ENCODE data around the gene GOSR1.
"Not testable (repeated sequence)": the region's sequence is repeated elsewhere in the genome, so short reads cannot be mapped to it uniquely, and the experiment has no call there.

GOSR1 gene
- 38.3 to 89.6 (median 78.5) reads per million in 9 experiments for total RNA-seq

DNA sequence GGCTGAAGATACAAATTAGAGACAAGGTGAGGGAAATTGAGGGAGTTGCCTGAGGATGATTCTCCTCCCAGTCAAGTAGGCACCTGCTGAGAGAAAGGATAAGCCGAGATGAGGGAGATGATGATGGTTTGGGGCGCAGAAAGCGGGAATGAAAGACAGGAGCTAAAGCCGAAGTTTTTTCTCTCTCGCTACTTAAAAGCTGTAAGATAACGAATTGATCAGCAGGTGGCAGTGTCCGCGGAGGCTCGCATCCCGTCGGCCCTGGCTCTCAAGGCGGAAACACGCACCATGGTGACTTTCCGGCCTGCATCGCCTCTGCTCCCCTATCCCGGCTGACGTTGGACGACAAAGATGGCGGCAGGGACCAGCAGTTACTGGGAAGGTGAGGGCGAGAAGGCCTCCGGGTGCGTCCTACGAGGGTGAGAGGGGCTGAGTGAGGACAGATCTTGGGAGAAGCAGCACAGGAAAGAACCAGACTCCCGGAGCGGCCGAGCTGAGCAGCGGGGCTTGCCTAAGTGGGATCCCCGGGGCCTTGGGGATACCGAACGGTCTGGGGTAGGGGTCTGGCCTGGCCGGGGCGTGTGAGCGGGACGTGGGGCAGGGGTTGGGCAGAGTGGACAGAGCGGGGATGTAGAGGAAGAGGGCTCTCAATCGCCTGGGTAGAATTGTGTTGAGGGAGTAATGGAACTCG is at the start of gene GOSR1:
Gene GOSR1, plus strand, starts transcription at position 326 of the 691 bp plus-strand sequence. Its CDS starts 26 bp downstream, at position 352.
- Mint-ChIP-seq H3K27ac (peak within 1 kb of the TSS; percentile 99 to 100), H3K4me3 (peak within 1 kb of the TSS; percentile 96 to 98), H3K4me1 (ENCODE audit: low read depth in 2 of 2) (peaks cover 19 to 28% of the 10 kb centered on the region in 2 donors), H3K36me3 (ENCODE audit: insufficient read depth) (peaks cover 44% of the 10 kb centered on the region), H3K9me3 (no peaks in the 10 kb centered on the region), H3K27me3 (no peaks in the 10 kb centered on the region)
- DNase-seq (peak; percentile 86 to 88 (median 88)), ATAC-seq (replicated peaks) (peak; percentile 97)

DNA sequence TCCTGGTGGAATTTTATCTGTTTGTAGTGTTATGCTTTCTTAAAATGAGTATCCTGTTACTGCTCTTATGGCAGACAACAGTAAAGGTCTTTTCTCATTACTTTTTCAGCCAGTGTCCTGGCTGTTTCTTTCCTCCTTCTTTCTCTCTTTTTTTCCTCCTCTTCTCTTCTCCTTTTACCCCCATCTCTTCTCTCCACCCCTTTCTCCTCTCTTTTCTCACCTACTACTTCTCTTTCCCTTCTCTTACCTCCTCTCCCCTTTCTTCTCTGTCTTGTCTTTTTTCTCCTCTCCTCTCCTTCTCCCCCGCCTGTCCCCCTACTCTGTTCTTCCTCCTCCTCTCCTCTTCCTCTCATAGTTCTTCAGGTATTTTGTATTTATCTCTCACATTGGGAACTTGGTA is 49.6 kb upstream of the GOSR1 start:
- H3K4me1 Mint-ChIP-seq (ENCODE audit: low read depth in 2 of 2) = peaks cover 0 to 5% of the 10 kb centered on the region in 2 donors
- no peaks in the 10 kb centered on the region for H3K9me3 Mint-ChIP-seq
- no peak overlapping the region for H3K27ac Mint-ChIP-seq
- H3K27me3 Mint-ChIP-seq = no peaks in the 10 kb centered on the region
- ATAC-seq (replicated peaks) = no peak
- no peak overlapping the region for H3K4me3 Mint-ChIP-seq
- no peak for DNase-seq
- peaks cover 45% of the 10 kb centered on the region for H3K36me3 Mint-ChIP-seq (ENCODE audit: insufficient read depth)

DNA sequence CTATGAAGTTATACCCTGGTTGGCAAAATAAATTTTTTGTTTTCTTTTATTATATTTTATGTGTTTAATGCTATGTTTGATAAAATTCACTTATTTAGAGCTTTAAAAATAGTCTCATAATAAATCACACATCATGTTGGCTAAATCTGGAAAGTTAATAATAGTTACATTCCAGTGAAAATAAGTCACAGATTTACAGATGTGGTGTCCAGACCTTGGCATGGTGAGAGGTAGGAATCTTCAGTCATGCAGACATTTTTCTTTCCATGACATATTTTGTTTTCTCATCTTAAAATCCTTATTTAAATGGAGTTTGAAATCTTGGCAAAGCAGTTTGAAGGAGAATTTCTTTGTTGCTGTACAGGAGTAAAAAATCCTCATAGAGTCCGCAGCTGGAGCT is 48.1 kb upstream of the GOSR1 start:
- Mint-ChIP-seq H3K27me3 (no peaks in the 10 kb centered on the region), H3K9me3 (no peaks in the 10 kb centered on the region), H3K4me1 (ENCODE audit: low read depth in 2 of 2) (peaks cover 0 to 5% of the 10 kb centered on the region in 2 donors), H3K27ac (no peak overlapping the region), H3K36me3 (ENCODE audit: insufficient read depth) (peaks cover 36% of the 10 kb centered on the region), H3K4me3 (no peak overlapping the region)
- no peak for DNase-seq
- ATAC-seq (replicated peaks) = no peak

DNA sequence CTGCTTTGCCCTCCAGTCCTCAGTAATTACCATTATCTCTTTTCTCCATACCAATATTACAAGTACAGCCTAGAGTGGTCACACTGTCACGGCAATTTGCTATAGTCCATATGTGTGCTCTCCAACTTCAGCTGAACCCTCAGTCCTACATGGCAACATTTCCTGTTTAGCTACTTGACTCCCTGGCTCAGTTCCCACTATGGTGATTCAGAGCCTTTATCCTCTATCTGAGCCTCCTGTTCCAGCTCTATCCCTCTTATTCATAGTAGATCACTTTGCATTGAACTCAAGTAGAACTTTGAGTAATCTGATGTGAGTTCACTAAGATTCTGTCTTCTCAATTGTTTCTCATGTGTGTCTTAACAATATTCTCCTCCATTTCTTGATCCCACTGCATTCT is 43.7 kb upstream of the GOSR1 start:
- peak overlapping the region in 1 of 2 donors; percentile 35 for H3K27ac Mint-ChIP-seq

DNA sequence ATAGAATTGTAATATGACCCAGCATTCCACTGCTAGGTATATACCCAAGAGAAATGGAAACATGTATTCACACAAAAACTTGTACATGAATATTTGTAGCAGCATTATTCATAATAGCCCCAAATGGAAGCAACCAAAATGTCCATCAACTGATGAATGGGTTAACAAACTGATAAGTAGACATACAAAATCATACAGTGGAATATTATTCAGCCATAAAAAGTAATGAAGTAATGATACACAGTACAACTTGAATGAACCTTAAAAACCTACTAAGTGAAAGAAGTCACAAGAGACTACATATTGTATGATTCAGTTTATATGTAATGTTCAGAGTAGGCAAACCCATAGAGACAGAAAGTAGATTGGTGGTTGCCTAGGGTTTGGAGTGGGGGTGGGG is 40.5 kb upstream of the GOSR1 start:
- Mint-ChIP-seq H3K9me3 (no peaks in the 10 kb centered on the region), H3K36me3 (ENCODE audit: insufficient read depth) (peaks cover 30% of the 10 kb centered on the region)

More for the DNA sequence above, 43.7 kb upstream of the GOSR1 start:
- no peak for ATAC-seq (replicated peaks)
- no peak for DNase-seq
- H3K9me3 Mint-ChIP-seq = no peaks in the 10 kb centered on the region
- H3K36me3 Mint-ChIP-seq (ENCODE audit: insufficient read depth) = peaks cover 36% of the 10 kb centered on the region
- H3K4me1 Mint-ChIP-seq (ENCODE audit: low read depth in 2 of 2) = peaks cover 3 to 5% of the 10 kb centered on the region in 2 donors
- H3K4me3 Mint-ChIP-seq = no peak overlapping the region
- H3K27me3 Mint-ChIP-seq = no peaks in the 10 kb centered on the region

DNA sequence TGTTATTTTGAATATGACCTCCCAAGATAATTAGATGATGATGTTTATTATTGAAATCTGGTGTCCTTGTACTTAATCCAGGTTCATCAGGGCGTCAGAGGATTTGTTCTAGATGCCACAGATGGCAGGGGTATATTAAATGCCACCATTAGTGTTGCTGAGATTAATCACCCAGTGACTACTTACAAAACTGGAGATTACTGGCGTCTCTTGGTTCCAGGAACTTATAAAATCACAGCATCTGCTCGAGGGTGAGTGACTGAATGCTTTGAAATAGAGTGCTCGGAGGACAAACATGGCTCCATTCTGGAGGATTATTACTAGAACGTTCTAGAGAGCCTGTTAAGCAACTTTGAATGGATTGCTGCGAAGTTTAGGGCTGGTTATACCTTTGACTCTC is 33.5 kb upstream of the GOSR1 start:
- no peaks in the 10 kb centered on the region for H3K9me3 Mint-ChIP-seq
- H3K4me3 Mint-ChIP-seq = no peak overlapping the region
- no peak overlapping the region for H3K27ac Mint-ChIP-seq
- ATAC-seq (replicated peaks) (no peak), DNase-seq (no peak)
- peaks cover 37% of the 10 kb centered on the region for H3K36me3 Mint-ChIP-seq (ENCODE audit: insufficient read depth)
- H3K27me3 Mint-ChIP-seq = no peaks in the 10 kb centered on the region
- H3K4me1 Mint-ChIP-seq (ENCODE audit: low read depth in 2 of 2) = peaks cover 3 to 15% of the 10 kb centered on the region in 2 donors

More for the DNA sequence above, 40.5 kb upstream of the GOSR1 start:
- no peaks in the 10 kb centered on the region for H3K27me3 Mint-ChIP-seq
- DNase-seq = no peak
- peak overlapping the region in 1 of 2 donors; percentile 83 for H3K27ac Mint-ChIP-seq
- ATAC-seq (replicated peaks) = no peak
- no peak overlapping the region for H3K4me3 Mint-ChIP-seq
- peaks cover 3 to 5% of the 10 kb centered on the region in 2 donors for H3K4me1 Mint-ChIP-seq (ENCODE audit: low read depth in 2 of 2)

DNA sequence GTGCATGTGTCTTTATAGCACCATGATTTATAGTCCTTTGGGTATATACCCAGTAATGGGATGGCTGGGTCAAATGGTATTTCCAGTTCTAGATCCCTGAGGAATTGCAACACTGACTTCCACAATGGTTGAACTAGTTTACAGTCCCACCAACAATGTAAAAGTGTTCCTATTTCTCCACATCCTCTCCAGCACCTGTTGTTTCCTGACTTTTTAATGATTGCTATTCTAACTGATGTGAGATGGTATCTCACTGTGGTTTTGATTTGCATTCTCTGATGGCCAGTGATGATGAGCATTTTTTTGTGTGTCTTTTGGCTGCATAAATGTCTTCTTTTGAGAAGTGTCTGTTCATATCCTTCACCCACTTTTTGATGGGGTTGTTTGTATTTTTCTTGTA is 30.6 kb upstream of the GOSR1 start:
- H3K9me3 Mint-ChIP-seq; H3K27me3 Mint-ChIP-seq; ATAC-seq (replicated peaks); H3K4me3 Mint-ChIP-seq; DNase-seq; H3K27ac Mint-ChIP-seq: not testable (repeated sequence)
- Mint-ChIP-seq H3K36me3 (ENCODE audit: insufficient read depth) (peaks cover 56% of the 10 kb centered on the region), H3K4me1 (ENCODE audit: low read depth in 2 of 2) (peaks cover 3 to 15% of the 10 kb centered on the region in 2 donors)

DNA sequence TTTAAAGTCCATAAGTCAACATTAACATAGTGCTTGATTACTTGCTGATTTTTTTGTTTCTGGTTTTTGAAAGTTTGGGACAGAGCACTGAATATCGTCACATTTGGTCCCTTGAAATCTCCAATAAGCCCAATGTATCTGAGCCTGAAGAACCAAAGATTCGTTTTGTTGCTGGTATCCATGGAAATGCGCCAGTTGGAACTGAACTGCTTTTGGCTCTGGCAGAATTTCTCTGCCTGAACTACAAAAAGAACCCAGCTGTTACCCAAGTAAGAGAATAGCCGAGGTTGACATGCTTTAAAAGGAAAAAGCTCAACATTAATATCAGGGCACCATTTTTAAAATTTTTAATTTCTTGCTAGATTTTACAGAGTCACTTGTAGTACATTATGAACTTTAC is 27.7 kb upstream of the GOSR1 start:
- H3K36me3 Mint-ChIP-seq (ENCODE audit: insufficient read depth) = peaks cover 69% of the 10 kb centered on the region
- no peak overlapping the region for H3K4me3 Mint-ChIP-seq
- no peaks in the 10 kb centered on the region for H3K27me3 Mint-ChIP-seq
- H3K9me3 Mint-ChIP-seq = no peaks in the 10 kb centered on the region
- H3K27ac Mint-ChIP-seq = peak overlapping the region in 1 of 2 donors; percentile 16
- H3K4me1 Mint-ChIP-seq (ENCODE audit: low read depth in 2 of 2) = peaks cover 3 to 15% of the 10 kb centered on the region in 2 donors
- ATAC-seq (replicated peaks) (no peak), DNase-seq (no peak)

DNA sequence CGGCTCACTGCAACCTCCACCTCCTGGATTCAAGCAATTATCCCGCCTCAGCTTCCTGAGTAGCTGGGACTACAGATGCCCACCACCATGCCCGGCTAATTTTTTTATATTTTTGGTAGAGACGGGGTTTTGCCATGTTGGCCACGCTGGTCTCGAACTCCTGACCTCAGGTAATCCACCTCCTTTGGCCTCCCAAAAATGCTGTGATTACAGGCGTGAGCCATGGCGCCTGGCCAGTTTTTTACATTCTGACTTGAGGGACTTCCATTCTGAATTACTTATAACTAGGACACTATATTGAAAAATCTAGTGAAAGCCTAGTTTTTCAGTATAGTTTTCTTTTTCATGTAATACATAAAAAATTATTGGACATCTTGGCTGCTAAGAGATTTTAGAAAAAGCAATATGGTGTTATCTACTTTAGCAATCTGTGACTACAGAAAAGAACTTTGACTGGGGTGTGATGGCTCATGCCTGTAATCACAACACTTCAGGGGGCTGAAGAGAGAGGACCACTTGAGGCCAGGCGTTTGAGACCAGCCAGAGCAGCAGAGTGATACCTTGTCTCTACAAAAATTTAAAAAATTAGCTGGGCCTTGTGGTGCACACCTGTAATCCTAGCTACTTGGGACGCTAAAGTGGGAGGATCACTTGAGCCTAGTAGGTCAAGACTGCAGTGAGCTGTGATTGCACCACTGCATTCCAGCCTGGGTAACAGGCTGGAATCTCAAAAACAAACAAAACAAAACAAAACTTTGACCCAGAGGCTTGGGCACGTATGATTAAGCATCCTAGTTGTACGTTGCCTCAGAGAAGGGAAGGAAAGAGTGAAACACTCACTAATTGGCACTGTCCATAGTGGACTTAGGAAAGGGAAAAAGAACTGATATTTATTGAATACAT is 26.8 kb upstream of the GOSR1 start:
- DNase-seq = no peak
- Mint-ChIP-seq H3K4me3 (no peak overlapping the region), H3K27me3 (no peaks in the 10 kb centered on the region), H3K9me3 (no peaks in the 10 kb centered on the region), H3K4me1 (ENCODE audit: low read depth in 2 of 2) (peaks cover 3 to 15% of the 10 kb centered on the region in 2 donors), H3K27ac (peak overlapping the region in 1 of 2 donors; percentile 16), H3K36me3 (ENCODE audit: insufficient read depth) (peaks cover 63% of the 10 kb centered on the region)
- no peak for ATAC-seq (replicated peaks)

DNA sequence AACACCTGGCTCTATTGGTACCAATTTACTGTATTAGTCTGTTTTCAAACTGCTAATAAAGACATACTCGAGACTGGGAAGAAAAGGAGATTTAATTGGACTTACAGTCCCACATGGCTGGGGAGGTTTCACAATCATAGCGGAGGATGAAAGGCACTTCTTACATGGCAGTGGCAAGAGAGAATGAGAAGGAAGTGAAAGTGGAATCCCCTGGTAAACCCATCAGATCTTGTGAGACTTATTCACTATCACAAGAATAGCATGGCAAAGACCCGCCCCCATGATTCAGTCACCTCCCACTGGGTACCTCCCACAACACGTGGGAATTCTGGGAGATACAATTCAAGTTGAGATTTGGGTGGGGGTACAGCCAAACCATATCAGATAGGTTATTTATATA is 22.6 kb upstream of the GOSR1 start:
- H3K36me3 Mint-ChIP-seq (ENCODE audit: insufficient read depth) = peaks cover 78% of the 10 kb centered on the region
- DNase-seq = no peak
- H3K27ac Mint-ChIP-seq = peak overlapping the region in 1 of 2 donors; percentile 14
- no peaks in the 10 kb centered on the region for H3K4me1 Mint-ChIP-seq (ENCODE audit: low read depth in 2 of 2)
- no peak overlapping the region for H3K4me3 Mint-ChIP-seq
- no peaks in the 10 kb centered on the region for H3K27me3 Mint-ChIP-seq
- no peaks in the 10 kb centered on the region for H3K9me3 Mint-ChIP-seq
- no peak for ATAC-seq (replicated peaks)

DNA sequence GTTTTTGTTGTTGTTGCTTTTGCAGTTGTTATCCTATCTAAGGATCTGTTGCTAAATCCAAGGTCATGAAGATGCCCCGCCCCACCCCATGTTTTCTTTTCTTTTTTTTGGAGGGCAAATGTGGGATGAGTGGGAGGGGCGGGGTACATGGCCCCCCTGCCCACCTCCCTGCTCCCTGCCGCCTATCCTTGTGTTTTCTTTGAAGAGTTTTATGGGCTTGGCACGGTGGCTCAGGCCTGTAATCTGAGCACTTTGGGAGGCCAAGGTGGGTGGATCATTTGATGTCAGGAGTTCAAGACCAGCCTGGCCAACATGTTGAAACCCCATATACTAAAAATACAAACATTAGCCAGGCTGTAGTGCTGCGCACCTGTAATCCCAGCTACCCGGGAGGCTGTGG is 18.8 kb upstream of the GOSR1 start:
- DNase-seq (no peak), ATAC-seq (replicated peaks) (no peak)
- H3K4me1 Mint-ChIP-seq (ENCODE audit: low read depth in 2 of 2) = no peaks in the 10 kb centered on the region
- H3K27ac Mint-ChIP-seq = peak overlapping the region in 1 of 2 donors; percentile 28
- no peak overlapping the region for H3K4me3 Mint-ChIP-seq
- H3K9me3 Mint-ChIP-seq = no peaks in the 10 kb centered on the region
- H3K36me3 Mint-ChIP-seq (ENCODE audit: insufficient read depth) = peaks cover 51% of the 10 kb centered on the region
- no peaks in the 10 kb centered on the region for H3K27me3 Mint-ChIP-seq

DNA sequence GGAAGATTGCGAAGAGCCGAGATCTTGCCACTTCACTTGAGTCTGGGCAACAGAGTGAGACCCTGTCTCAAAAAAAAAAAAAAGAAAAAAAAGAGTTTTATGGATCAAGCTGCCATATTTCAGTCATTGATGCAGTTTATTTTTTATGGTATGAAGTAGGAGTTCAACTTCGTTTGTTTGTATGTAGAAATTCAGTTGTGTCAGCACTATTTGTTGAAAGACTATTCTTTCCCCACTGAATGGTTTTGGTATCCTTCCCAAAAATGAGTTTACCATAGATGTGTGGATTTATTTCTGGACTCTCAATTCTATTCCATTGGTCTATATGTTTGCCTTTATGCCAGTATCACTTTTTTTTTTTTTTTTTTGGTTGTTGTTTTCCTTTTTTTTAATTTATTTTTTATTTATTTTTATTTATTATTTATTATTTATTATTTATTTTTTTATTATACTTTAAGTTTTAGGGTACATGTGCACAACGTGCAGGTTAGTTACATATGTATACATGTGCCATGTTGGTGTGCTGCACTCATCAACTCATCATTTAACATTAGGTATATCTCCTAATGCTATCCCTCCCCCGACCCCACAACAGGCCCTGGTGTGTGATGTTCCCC is 18.3 kb upstream of the GOSR1 start:
- ATAC-seq (replicated peaks); H3K9me3 Mint-ChIP-seq; H3K27me3 Mint-ChIP-seq; H3K4me3 Mint-ChIP-seq; H3K4me1 Mint-ChIP-seq (ENCODE audit: low read depth in 2 of 2); DNase-seq: not testable (repeated sequence)
- H3K27ac Mint-ChIP-seq = peak overlapping the region in 1 of 2 donors; percentile 28
- H3K36me3 Mint-ChIP-seq (ENCODE audit: insufficient read depth) = peaks cover 47% of the 10 kb centered on the region

DNA sequence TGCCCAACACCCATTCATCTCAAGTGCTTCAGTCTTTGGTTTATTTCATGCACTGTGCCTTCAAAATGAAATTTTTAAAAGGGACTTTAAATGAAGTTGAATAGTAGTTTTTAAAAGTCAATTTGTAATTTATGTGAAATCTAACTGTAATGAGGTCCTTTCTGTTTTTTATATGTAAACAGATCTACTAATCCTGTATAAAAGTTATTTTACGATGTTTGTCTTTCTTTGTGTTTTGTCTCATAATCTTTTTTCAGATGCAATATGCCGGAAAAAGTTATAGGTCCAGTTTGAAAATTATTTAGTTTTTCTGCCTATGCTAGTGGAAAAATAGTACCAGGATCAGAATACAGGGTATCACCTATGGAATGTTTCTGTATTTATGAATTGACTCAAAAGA is 8.7 kb upstream of the GOSR1 start:
- H3K4me3 Mint-ChIP-seq = no peak overlapping the region
- H3K36me3 Mint-ChIP-seq (ENCODE audit: insufficient read depth) = peaks cover 26% of the 10 kb centered on the region
- DNase-seq (no peak), ATAC-seq (replicated peaks) (no peak)
- H3K27me3 Mint-ChIP-seq = no peaks in the 10 kb centered on the region
- H3K27ac Mint-ChIP-seq = no peak overlapping the region
- no peaks in the 10 kb centered on the region for H3K4me1 Mint-ChIP-seq (ENCODE audit: low read depth in 2 of 2)
- H3K9me3 Mint-ChIP-seq = no peaks in the 10 kb centered on the region
